ACC112 (cell line): ENCODE results near the gene RAC3.
A peak's percentile ranks its signal among the peaks of the same experiment; 100 is the strongest.

Experiments used
- H2AFZ ChIP-seq: fragments of 200-600 bp; sonication (generic); one replicate; pipeline ENCODE4 v1.6.0; 2017; ENCODE audit warnings: antibody characterized with exemption, low read length; ENCODE audit not compliant: unreplicated experiment
- H3K27ac ChIP-seq: fragments of 200-600 bp; sonication (generic); 2 replicates; pipeline ENCODE4 v1.5.1; 2014; ENCODE audit warnings: low read depth, mild to moderate bottlenecking, antibody characterized with exemption, low read length, moderate library complexity
- H3K27me3 ChIP-seq: fragments of 200-600 bp; sonication (generic); 2 replicates; pipeline ENCODE4 v1.6.1; 2014; ENCODE audit warnings: mild to moderate bottlenecking, antibody characterized with exemption, low read length, moderate library complexity, mixed read lengths; ENCODE audit not compliant: insufficient read depth
- H3K36me3 ChIP-seq: fragments of 200-600 bp; sonication (generic); 2 replicates; pipeline ENCODE4 v1.6.1; 2016; ENCODE audit warnings: mild to moderate bottlenecking, antibody characterized with exemption, low read length, moderate library complexity, mixed read lengths; ENCODE audit not compliant: insufficient read depth
- H3K4me1 ChIP-seq: fragments of 200-600 bp; sonication (generic); one replicate; pipeline ENCODE4 v1.6.1; 2016; ENCODE audit warnings: low read length, mixed read lengths; ENCODE audit not compliant: insufficient read depth, unreplicated experiment, control insufficient read depth
- H3K4me3 ChIP-seq: fragments of 200-600 bp; sonication (generic); 2 replicates; pipeline ENCODE4 v1.5.1; 2014; ENCODE audit warnings: mild to moderate bottlenecking, low read depth, low read length
- H3K79me2 ChIP-seq: fragments of 200-600 bp; sonication (generic); one replicate; pipeline ENCODE4 v1.6.0; 2016; ENCODE audit warnings: low read length; ENCODE audit not compliant: control insufficient read depth, unreplicated experiment, insufficient read depth

The RAC3 gene

GRCh38 chr17:82029990-82030469 is 1.4 kb upstream of the RAC3 start:
- H3K79me2 ChIP-seq = no peaks in the 10 kb centered on the region
- peaks cover 3% of the 10 kb centered on the region for H3K4me1 ChIP-seq
- H3K27ac ChIP-seq = no peak overlapping the region
- H2AFZ ChIP-seq = no peak overlapping the region
- no peak overlapping the region for H3K4me3 ChIP-seq
- H3K36me3 ChIP-seq = no peaks in the 10 kb centered on the region
- H3K27me3 ChIP-seq = no peaks in the 10 kb centered on the region

- H3K36me3 ChIP-seq = no peaks in the 10 kb centered on the region
- no peak overlapping the region for H3K27ac ChIP-seq
- no peaks in the 10 kb centered on the region for H3K79me2 ChIP-seq
- peak overlapping the region; percentile 65 for H3K4me3 ChIP-seq
- no peaks in the 10 kb centered on the region for H3K27me3 ChIP-seq
- peaks cover 3% of the 10 kb centered on the region for H3K4me1 ChIP-seq
- peak overlapping the region; percentile 33 for H2AFZ ChIP-seq
These were observed 792 bp upstream of the RAC3 start for GRCh38 chr17:82030470-82031302.

GRCh38 chr17:82031885-82032627 is 578 bp downstream of the RAC3 start:
- no peaks in the 10 kb centered on the region for H3K79me2 ChIP-seq
- no peak overlapping the region for H3K27ac ChIP-seq
- no peak overlapping the region for H2AFZ ChIP-seq
- H3K4me1 ChIP-seq = peaks cover 7% of the 10 kb centered on the region
- peak overlapping the region; percentile 74 for H3K4me3 ChIP-seq
- H3K36me3 ChIP-seq = no peaks in the 10 kb centered on the region
- no peaks in the 10 kb centered on the region for H3K27me3 ChIP-seq

GRCh38 chr17:82033359-82034085 is 2.0 kb downstream of the RAC3 start:
- Histone ChIP-seq H2AFZ (no peak overlapping the region), H3K4me3 (no peak overlapping the region), H3K79me2 (no peaks in the 10 kb centered on the region), H3K4me1 (peaks cover 7% of the 10 kb centered on the region), H3K27ac (no peak overlapping the region), H3K27me3 (no peaks in the 10 kb centered on the region), H3K36me3 (no peaks in the 10 kb centered on the region)

GRCh38 chr17:82034371-82035011 is 3.0 kb downstream of the RAC3 start:
- no peak overlapping the region for H3K27ac ChIP-seq
- no peaks in the 10 kb centered on the region for H3K27me3 ChIP-seq
- H3K4me1 ChIP-seq = peaks cover 7% of the 10 kb centered on the region
- H3K4me3 ChIP-seq = no peak overlapping the region
- H3K79me2 ChIP-seq = no peaks in the 10 kb centered on the region
- H2AFZ ChIP-seq = no peak overlapping the region
- no peaks in the 10 kb centered on the region for H3K36me3 ChIP-seq

GRCh38 chr17:82035488-82035887 is 4.0 kb downstream of the RAC3 start:
- no peaks in the 10 kb centered on the region for H3K79me2 ChIP-seq
- no peaks in the 10 kb centered on the region for H3K36me3 ChIP-seq
- H3K27ac ChIP-seq = no peak overlapping the region
- peaks cover 7% of the 10 kb centered on the region for H3K4me1 ChIP-seq
- no peaks in the 10 kb centered on the region for H3K27me3 ChIP-seq
- no peak overlapping the region for H2AFZ ChIP-seq
- H3K4me3 ChIP-seq = no peak overlapping the region

- Histone ChIP-seq H2AFZ (no peak overlapping the region), H3K79me2 (no peaks in the 10 kb centered on the region), H3K27me3 (no peaks in the 10 kb centered on the region), H3K36me3 (no peaks in the 10 kb centered on the region), H3K4me3 (peak overlapping the region; percentile 80), H3K4me1 (peaks cover 7% of the 10 kb centered on the region), H3K27ac (no peak overlapping the region)
These were observed 4.6 kb downstream of the RAC3 start for GRCh38 chr17:82035956-82036633.

GRCh38 chr17:82036634-82037091 is 5.2 kb downstream of the RAC3 start:
- Histone ChIP-seq H3K36me3 (no peaks in the 10 kb centered on the region), H3K4me3 (peak overlapping the region; percentile 80), H3K27me3 (no peaks in the 10 kb centered on the region), H3K27ac (no peak overlapping the region), H3K4me1 (peaks cover 7% of the 10 kb centered on the region), H2AFZ (peak overlapping the region; percentile 48), H3K79me2 (no peaks in the 10 kb centered on the region)

GRCh38 chr17:82037092-82037888 is 5.8 kb downstream of the RAC3 start, which contains the start of gene DCXR:
TSS of gene DCXR (minus strand) at chr17:82037697. CDS start at chr17:82037682, 15 bp downstream.
- H3K27ac ChIP-seq = peak within 1 kb of the TSS; percentile 57; the same call in 1 of the 2 replicates
- peaks cover 4% of the 10 kb centered on the region for H3K4me1 ChIP-seq
- H2AFZ ChIP-seq = peak within 1 kb of the TSS; percentile 49
- peak within 1 kb of the TSS; percentile 80 for H3K4me3 ChIP-seq
- no peaks in the 10 kb centered on the region for H3K27me3 ChIP-seq
- H3K79me2 ChIP-seq = no peaks in the 10 kb centered on the region
- H3K36me3 ChIP-seq = no peaks in the 10 kb centered on the region
